Smooth muscle cell (in vitro differentiated cells): Measurements from ENCODE around the gene JMJD8. TPM values are rescaled to one million over a fixed set of nuclear protein-coding genes. Genes with fewer than 3 reads are reported as not detected.
A peak's percentile ranks its signal among the peaks of the same experiment; 100 is the strongest.

Experiments
- DNase-seq: peaks from one replicate; lab custom pipeline; 2025; ENCODE audit not compliant: unreplicated experiment; lab: John Stamatoyannopoulos, UW
- H2AFZ ChIP-seq: fragments of 200-600 bp; sonication (generic); 2 replicates; pipeline ENCODE4 v1.6.0; 2016; ENCODE audit warnings: antibody characterized with exemption, low read depth, mild to moderate bottlenecking
- H3F3A ChIP-seq: fragments of 200-600 bp; sonication (generic); 2 replicates; pipeline ENCODE4 v1.6.0; 2017; ENCODE audit warnings: antibody characterized with exemption, low read depth
- H3K27ac ChIP-seq: fragments of 200-600 bp; sonication (generic); 2 replicates; pipeline ENCODE4 v1.5.1; 2016; ENCODE audit warnings: low read depth, mild to moderate bottlenecking
- H3K27me3 ChIP-seq: fragments of 200-600 bp; sonication (generic); 2 replicates; pipeline ENCODE4 v1.6.1; 2016; ENCODE audit warnings: low read depth, mild to moderate bottlenecking
- H3K36me3 ChIP-seq: fragments of 200-600 bp; sonication (generic); 2 replicates; pipeline ENCODE4 v1.5.1; 2016; ENCODE audit warnings: low read depth
- H3K4me1 ChIP-seq: fragments of 200-600 bp; sonication (generic); 2 replicates; pipeline ENCODE4 v1.5.1; 2016; ENCODE audit warnings: low read depth
- H3K4me2 ChIP-seq: fragments of 200-600 bp; sonication (generic); 2 replicates; pipeline ENCODE4 v1.6.0; 2016; ENCODE audit warnings: mild to moderate bottlenecking
- H3K4me3 ChIP-seq: fragments of 200-600 bp; sonication (generic); 2 replicates; pipeline ENCODE4 v1.5.1; 2016; ENCODE audit warnings: mild to moderate bottlenecking
- H3K79me2 ChIP-seq: fragments of 200-600 bp; sonication (generic); 2 replicates; pipeline ENCODE4 v1.6.0; 2016; ENCODE audit warnings: low read depth, mild to moderate bottlenecking
- H3K9ac ChIP-seq: fragments of 200-600 bp; sonication (generic); 2 replicates; pipeline ENCODE4 v1.6.0; 2016; ENCODE audit warnings: low read depth
- H3K9me3 ChIP-seq: fragments of 200-600 bp; sonication (generic); replicated peaks from 2 replicates; pipeline ENCODE4 v1.5.1; 2016; ENCODE audit warnings: low read depth
- H4K20me1 ChIP-seq: fragments of 200-600 bp; sonication (generic); 2 replicates; pipeline ENCODE4 v1.6.0; 2016; ENCODE audit warnings: low read depth
- CTCF ChIP-seq: fragments of 200-600 bp; sonication (generic); IDR thresholded peaks from 2 replicates; pipeline ENCODE4 v1.5.1; 2017; ENCODE audit warnings: borderline replicate concordance, mild to moderate bottlenecking, antibody characterized with exemption; ENCODE audit not compliant: insufficient read depth, poor library complexity, severe bottlenecking
- WGBS: methylation state at CpG from one replicate; pipeline ENCODE4 v1.1.7; 2016; ENCODE audit warnings: low lambda C conversion rate; 5-methylcytosine and 5-hydroxymethylcytosine counted together
- polyA plus RNA-seq: library from polyadenylated mRNA; unstranded; fragments of >200 nt; fragmentation: Nextera tagmentation; extraction: Ambion mirVana; gene quantifications from 2 replicates; pipeline ENCODE4 v1.2.1, GENCODE V29; 2016
- total RNA-seq: library from RNA; depleted of rRNA; stranded (reverse); fragments of >200 nt; gene quantifications from 2 replicates; pipeline ENCODE4 v1.2.3, GENCODE V29; 2014

The JMJD8 gene
- total and polyA plus RNA-seq, 2 experiments from 2014 or later, result 42.9 to 95.1 TPM

GRCh38 chr16:646679-647172 lies 37.4 kb downstream of the JMJD8 start:
- H3K36me3 ChIP-seq, result no peaks in the 10 kb centered on the region
- no peak overlapping the region for H3K9ac ChIP-seq
- no peak overlapping the region for H3K27ac ChIP-seq
- no peak for DNase-seq
- H3K79me2 ChIP-seq, result peaks cover 14% of the 10 kb centered on the region
- no peak for TF ChIP-seq CTCF
- WGBS, result 96% methylated on average over 22 of the region's 22 CpGs
- H3K9me3 ChIP-seq, result no peaks in the 10 kb centered on the region
- H4K20me1 ChIP-seq, result no peaks in the 10 kb centered on the region
- no peak overlapping the region for H2AFZ ChIP-seq
- H3K27me3 ChIP-seq, result no peaks in the 10 kb centered on the region
- H3K4me3 ChIP-seq, result no peak overlapping the region
- H3K4me2 ChIP-seq, result no peak overlapping the region
- peaks cover 17% of the 10 kb centered on the region for H3K4me1 ChIP-seq
- peaks cover 6% of the 10 kb centered on the region for H3F3A ChIP-seq

- Histone ChIP-seq H3K4me1 (peaks cover 17% of the 10 kb centered on the region), H3F3A (peaks cover 6% of the 10 kb centered on the region), H3K9ac (no peak overlapping the region), H3K4me2 (no peak overlapping the region), H3K9me3 (no peaks in the 10 kb centered on the region), H3K36me3 (no peaks in the 10 kb centered on the region), H3K4me3 (no peak overlapping the region), H3K27me3 (no peaks in the 10 kb centered on the region), H4K20me1 (no peaks in the 10 kb centered on the region), H3K79me2 (peaks cover 14% of the 10 kb centered on the region), H3K27ac (no peak overlapping the region), H2AFZ (no peak overlapping the region)
- no peak for DNase-seq
- TF ChIP-seq CTCF, result no peak
- 87% methylated on average over 32 of the region's 32 CpGs for WGBS
Measured at GRCh38 chr16:645852-646678, 38.1 kb downstream of the JMJD8 start.

DNA sequence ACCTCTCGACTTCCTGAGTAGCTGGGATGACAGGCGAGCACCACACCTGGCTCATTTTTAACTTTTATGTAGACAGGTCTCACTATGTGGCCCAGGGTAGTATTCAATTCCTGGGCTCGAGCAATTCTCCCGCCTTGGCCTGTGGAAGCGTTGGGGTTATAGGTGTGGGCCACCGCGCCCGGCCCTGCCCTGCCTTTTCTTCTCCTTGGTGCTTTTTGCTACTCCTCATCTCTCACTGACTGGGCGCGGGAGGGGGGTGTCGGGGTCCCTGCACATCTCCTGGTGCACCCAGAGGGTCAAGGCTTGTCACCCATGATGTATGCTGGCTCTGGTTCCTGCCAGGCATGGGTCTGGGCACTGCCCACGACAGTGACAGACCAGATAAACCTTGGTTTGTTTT lies 39.6 kb downstream of the JMJD8 start:
- H4K20me1 ChIP-seq, result no peaks in the 10 kb centered on the region
- no peaks in the 10 kb centered on the region for H3K9me3 ChIP-seq
- no peaks in the 10 kb centered on the region for H3K36me3 ChIP-seq
- H3K27me3 ChIP-seq, result no peaks in the 10 kb centered on the region
- H3F3A ChIP-seq, result peaks cover 9% of the 10 kb centered on the region
- DNase-seq, result no peak
- H2AFZ ChIP-seq, result no peak overlapping the region
- H3K9ac ChIP-seq, result no peak overlapping the region
- no peak overlapping the region for H3K4me2 ChIP-seq
- no peak overlapping the region for H3K4me3 ChIP-seq
- H3K4me1 ChIP-seq, result peaks cover 10% of the 10 kb centered on the region
- no peak overlapping the region for H3K27ac ChIP-seq
- WGBS, result 97% methylated on average over 12 of the region's 12 CpGs
- peaks cover 14% of the 10 kb centered on the region for H3K79me2 ChIP-seq
- TF ChIP-seq CTCF, result no peak

DNA sequence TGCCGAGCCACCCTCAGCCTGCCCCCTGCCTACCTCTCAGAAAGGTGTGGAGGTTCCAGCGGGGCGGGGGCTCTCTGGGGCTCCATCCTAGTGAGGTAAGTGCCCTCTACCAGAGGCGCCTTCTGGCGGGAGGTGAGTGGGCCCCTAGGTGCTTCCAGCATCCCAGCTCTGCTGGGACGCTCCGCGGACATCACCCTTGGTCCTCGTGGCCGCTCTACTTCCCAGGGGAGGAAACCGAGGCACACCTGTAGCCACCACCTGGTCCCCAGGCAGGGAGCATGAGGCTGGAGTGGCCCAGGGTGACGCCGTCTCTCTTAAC lies 41.1 kb downstream of the JMJD8 start:
- peak overlapping the region; percentile 83 for H3K4me3 ChIP-seq
- peaks cover 9% of the 10 kb centered on the region for H3K4me1 ChIP-seq
- no peak for DNase-seq
- TF ChIP-seq CTCF, result no peak
- no peak overlapping the region for H3K27ac ChIP-seq
- H3K27me3 ChIP-seq, result no peaks in the 10 kb centered on the region
- H3K9me3 ChIP-seq, result no peaks in the 10 kb centered on the region
- peaks cover 13% of the 10 kb centered on the region for H3F3A ChIP-seq
- H3K36me3 ChIP-seq, result no peaks in the 10 kb centered on the region
- peak overlapping the region; percentile 97 for H3K4me2 ChIP-seq
- H4K20me1 ChIP-seq, result no peaks in the 10 kb centered on the region
- H3K9ac ChIP-seq, result no peak overlapping the region
- peaks cover 10% of the 10 kb centered on the region for H3K79me2 ChIP-seq
- H2AFZ ChIP-seq, result no peak overlapping the region
- WGBS, result 92% methylated on average over 13 of the region's 13 CpGs
